Measurements from ENCODE around the gene NFE2L2.
"Not testable (repeated sequence)": the region's sequence is repeated elsewhere in the genome, so short reads cannot be mapped to it uniquely, and the experiment has no call there.

Gene NFE2L2

GRCh38 chr2:177241711-177242120 is 22.8 kb downstream of the NFE2L2 start:
- no peak for DNase-seq

- no peak for DNase-seq
Observed at GRCh38 chr2:177239932-177240630, 24.4 kb downstream of the NFE2L2 start.

- no peak for DNase-seq
Observed at GRCh38 chr2:177239053-177239452, 25.5 kb downstream of the NFE2L2 start.

GRCh38 chr2:177237932-177238331 is 26.6 kb downstream of the NFE2L2 start:
- no peak for DNase-seq

- no peak for DNase-seq
Observed at GRCh38 chr2:177235855-177236437, 28.6 kb downstream of the NFE2L2 start.

- no peak for DNase-seq
Observed at GRCh38 chr2:177234267-177234666, 30.3 kb downstream of the NFE2L2 start.

GRCh38 chr2:177232098-177232704 is 32.3 kb downstream of the NFE2L2 start:
- DNase-seq = no peak

- no peak for DNase-seq
Observed at GRCh38 chr2:177231270-177231669, 33.3 kb downstream of the NFE2L2 start.

GRCh38 chr2:177229442-177230242 is 34.9 kb downstream of the NFE2L2 start:
- no peak for DNase-seq

- DNase-seq = no peak
Observed at GRCh38 chr2:177225965-177226360, 38.6 kb downstream of the NFE2L2 start.

- not testable (repeated sequence) for DNase-seq
Observed at GRCh38 chr2:177223436-177223835, 41.1 kb downstream of the NFE2L2 start.

- no peak for DNase-seq
Observed at GRCh38 chr2:177221970-177222369, 42.6 kb downstream of the NFE2L2 start.

- DNase-seq = no peak
Observed at GRCh38 chr2:177221534-177221933, 43.0 kb downstream of the NFE2L2 start.

GRCh38 chr2:177219787-177220186 is 44.7 kb downstream of the NFE2L2 start:
- DNase-seq = not testable (repeated sequence)

- no peak for DNase-seq
Observed at GRCh38 chr2:177217247-177217843, 47.2 kb downstream of the NFE2L2 start.

GRCh38 chr2:177212891-177213856 is 51.4 kb downstream of the NFE2L2 start:
- peak; percentile 98 for DNase-seq

- peak; percentile 99 for DNase-seq
Observed at GRCh38 chr2:177212106-177212890, 52.2 kb downstream of the NFE2L2 start, which contains the start of gene HNRNPA3. TSS of gene HNRNPA3 (plus strand) at chr2:177212794. CDS start at chr2:177212800, 6 bp downstream.

- no peak for DNase-seq
Observed at GRCh38 chr2:177211576-177212105, 52.9 kb downstream of the NFE2L2 start.

GRCh38 chr2:177211169-177211568 is 53.4 kb downstream of the NFE2L2 start:
- no peak for DNase-seq

GRCh38 chr2:177207101-177207500 is 57.4 kb downstream of the NFE2L2 start:
- DNase-seq = no peak

Measured in right kidney (tissue), 1 donor.